GM12874 (cell line): Measurements from ENCODE around the gene RGS6.

Source experiments
- TF ChIP-seq, protein P1 (sequence below): IDR thresholded peaks from 2 replicates; pipeline ENCODE4 v1.5.1; 2011; ENCODE audit warnings: low read depth, mild to moderate bottlenecking, control low read depth, low read length, moderate library complexity; ENCODE audit not compliant: insufficient read depth

Gene RGS6

DNA sequence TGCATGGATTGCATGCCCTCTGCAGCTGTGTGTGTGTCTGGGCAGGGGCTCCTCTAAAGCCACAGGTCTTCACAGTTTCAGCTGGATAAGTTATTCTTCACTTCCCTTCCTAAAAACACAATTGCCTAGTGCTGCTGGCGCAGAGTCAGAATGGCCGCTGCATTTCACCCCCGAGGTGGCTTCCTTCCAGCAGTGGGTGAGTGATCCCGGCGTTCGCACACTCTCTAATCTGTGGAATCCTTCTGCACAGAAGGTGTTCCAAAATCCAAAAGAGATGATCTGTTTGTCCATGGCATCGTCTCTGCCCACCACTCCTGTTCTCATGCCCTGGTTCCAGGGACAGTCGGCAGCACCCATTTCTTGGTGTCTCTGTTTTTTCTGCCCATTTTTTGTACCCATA lies 620.9 kb downstream of the RGS6 start:
- TF ChIP-seq, protein P1, sequence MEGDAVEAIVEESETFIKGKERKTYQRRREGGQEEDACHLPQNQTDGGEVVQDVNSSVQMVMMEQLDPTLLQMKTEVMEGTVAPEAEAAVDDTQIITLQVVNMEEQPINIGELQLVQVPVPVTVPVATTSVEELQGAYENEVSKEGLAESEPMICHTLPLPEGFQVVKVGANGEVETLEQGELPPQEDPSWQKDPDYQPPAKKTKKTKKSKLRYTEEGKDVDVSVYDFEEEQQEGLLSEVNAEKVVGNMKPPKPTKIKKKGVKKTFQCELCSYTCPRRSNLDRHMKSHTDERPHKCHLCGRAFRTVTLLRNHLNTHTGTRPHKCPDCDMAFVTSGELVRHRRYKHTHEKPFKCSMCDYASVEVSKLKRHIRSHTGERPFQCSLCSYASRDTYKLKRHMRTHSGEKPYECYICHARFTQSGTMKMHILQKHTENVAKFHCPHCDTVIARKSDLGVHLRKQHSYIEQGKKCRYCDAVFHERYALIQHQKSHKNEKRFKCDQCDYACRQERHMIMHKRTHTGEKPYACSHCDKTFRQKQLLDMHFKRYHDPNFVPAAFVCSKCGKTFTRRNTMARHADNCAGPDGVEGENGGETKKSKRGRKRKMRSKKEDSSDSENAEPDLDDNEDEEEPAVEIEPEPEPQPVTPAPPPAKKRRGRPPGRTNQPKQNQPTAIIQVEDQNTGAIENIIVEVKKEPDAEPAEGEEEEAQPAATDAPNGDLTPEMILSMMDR: no peak

DNA sequence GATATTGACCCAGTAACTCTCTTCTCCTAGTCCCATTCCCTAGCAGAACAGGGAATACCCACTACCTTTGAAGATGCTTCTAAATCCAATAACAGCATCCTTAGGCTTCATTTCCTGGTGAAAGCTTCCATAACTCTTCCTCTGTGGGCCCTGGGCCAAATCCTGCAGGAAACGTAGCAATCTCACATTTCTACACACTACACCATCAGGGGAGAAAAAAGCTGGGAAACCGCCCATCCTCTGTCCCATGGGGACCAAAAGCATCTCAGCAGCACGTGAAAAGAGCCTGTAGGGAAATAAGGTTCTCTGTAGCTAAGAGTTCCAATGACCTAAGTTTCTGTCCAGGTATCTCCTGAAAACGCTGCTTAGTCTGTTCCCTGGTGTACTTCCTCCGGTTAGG lies 621.4 kb downstream of the RGS6 start:
- TF ChIP-seq, protein P1: no peak

DNA sequence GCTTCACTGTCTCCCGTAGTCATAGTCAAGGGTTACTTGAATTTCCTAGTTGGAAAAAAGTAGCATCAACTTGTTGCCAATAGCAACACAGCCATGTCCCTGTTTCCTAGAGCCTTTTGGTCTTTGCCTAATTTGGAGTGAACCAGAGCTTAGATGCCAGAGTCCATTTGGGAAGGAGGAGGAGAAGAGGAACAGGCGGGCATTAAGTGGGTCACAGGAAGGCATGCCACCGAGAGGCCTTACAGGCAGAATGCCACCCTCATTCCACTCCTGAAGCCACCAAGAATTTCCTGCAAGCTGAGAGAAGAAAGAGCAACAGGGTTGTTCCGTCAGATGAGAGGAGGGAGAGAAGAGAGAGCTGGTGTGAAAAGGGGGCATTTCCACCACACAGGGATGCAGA lies 622.2 kb downstream of the RGS6 start:
- TF ChIP-seq, protein P1: no peak

DNA sequence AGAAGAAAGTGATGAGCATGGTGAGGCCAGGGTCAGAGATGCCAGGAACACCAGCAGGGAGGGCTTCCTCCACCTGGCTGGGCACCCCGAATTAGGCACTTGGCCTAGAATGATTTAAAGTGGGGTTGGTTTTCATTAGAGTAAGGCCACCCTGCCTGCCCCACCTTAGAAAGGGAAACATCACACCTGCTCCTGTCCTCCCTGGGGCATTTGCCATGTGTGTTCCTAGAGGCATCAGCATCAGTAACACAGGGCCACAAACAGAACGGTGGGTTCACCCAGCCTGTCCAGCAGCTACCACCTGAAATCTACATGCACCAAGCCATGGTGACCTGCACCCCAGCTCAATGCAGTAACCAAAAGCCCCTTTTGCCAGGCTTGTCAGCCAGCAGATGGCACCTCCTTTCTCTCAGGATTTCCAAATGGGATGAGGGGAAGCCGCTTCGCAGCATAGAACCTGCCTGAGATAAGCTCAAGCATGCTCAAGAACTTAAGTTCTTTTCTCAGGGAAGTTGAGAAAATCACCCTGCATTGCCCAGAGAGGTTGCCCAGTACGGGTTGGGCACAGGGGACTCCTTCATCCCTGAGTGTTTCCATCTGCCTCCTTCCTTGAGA lies 622.9 kb downstream of the RGS6 start:
- TF ChIP-seq, protein P1: no peak

DNA sequence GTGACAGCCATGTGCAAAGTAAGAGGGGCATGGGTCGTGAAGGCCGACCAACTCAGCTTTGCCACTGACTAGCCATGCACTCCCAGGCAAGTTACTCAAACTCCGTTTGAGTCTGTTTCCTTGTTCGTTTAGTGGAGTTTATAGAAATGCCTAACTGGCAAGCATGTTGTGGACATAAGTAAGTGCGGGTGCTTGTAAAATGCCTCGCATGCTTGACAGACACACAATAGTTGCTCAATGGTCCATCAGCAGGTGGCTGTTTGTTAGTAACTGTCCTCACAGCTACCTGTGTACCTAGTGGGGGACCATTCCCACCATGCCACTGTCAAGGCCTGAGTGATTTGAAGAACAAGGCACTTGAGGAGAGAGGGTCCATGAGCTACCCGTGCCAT lies 623.4 kb downstream of the RGS6 start:
- TF ChIP-seq, protein P1: no peak

DNA sequence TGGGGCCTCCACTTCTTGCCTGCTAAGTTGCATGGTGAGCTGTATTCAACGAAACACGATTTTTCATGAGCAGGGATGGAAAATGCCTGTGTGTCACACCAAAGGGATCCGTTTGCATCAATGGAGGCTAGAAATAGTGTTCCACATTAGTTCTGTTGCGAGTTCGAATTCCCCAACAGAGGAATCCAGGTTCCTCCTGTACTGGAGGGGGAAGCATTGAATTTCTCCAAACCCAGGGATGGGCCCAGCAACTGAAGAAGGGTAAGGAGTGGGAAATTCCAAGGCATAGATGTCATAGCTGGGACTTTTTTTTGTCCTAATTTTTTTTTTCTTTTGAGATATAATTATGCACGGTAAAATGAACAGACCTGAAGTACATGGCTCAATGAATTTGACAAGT lies 625.4 kb downstream of the RGS6 start:
- TF ChIP-seq, protein P1: no peak

DNA sequence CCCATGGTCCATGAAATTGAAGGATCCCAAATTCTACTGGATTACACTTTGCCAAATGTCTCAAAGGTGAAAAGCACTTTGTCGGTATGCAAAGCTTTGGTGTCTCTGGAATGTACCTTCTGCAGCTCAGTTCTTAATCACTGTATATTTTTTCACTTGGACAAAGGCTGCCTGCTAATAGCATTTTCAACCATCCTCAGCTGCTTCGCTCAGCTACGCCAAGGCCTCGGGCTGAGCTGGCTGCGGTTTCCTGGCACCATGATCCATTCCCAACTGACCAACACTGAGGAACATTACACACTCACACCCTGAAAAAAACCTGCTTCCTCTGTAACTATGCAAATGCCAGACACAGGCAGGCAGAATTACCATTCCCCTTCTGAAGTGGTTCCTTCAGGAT lies 626.5 kb downstream of the RGS6 start:
- TF ChIP-seq, protein P1: no peak

DNA sequence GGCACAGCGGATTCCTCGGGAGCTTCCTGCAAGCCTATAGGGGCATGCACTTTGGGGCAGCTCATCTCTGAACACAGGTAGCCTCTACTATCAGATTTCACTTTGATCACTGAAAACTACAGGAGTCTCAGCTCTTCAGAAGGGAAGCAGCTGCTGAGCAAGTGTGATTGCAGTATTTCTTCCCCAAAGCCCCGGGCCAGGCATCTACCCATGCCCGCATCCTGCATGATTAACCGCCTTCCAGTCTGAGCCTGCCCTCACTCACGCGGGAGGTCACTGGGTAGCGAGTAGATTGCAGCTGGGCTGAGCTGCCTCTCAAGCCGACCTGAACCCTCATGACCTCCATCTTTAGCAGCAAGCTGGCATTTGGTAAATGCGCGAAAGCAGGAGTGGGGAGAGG lies 627.0 kb downstream of the RGS6 start:
- TF ChIP-seq, protein P1: no peak
